GM18511 (cell line): ENCODE results near the gene ANKFY1.
"Not testable (repeated sequence)": the region's sequence is repeated elsewhere in the genome, so short reads cannot be mapped to it uniquely, and the experiment has no call there.

Experiments
- ATAC-seq: cut with Tn5 transposase; IDR thresholded peaks from one replicate; pipeline ENCODE4 v1.9.1; 2021; ENCODE audit warnings: mild to moderate bottlenecking, moderate library complexity; ENCODE audit not compliant: unreplicated experiment

The ANKFY1 gene

DNA sequence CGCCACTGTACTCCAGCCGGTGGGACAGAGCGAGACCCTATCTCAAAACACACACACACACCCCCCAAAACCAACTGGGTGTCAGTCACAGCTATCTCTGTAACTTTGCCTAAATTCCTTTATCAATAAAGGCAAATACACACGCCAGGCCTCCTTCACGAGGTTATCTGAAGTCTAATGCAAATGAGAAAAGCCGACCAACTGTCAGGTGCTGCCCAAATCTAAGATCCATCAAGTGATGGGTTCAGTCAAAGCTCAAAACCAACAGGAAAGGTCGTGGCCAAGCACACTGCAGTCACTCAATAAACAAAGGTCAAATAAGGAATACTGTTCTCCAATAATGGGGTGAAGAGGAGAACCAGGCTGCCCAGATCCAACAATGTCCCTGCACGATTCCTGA is 1.1 kb downstream of the ANKFY1 start:
- no peak for ATAC-seq

DNA sequence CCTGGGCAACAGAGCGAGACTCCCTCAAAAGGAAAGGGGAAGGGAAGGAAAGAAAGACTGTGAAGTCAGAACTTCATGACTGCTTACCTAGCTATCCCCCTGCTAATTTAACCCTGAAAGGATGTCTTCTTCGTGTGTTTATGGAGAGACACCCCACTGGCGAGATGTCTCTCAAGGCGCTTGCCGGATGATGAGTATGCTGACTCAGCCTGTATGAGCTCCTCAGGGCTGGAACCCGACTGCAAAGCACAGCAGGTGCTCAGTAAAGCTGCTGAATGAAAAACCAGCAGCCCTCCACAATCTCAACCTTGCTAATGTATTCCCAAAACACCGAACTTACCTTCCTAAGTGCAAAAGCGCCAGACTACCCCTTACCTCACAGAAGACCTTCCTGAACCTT is 2.3 kb downstream of the ANKFY1 start:
- no peak for ATAC-seq

DNA sequence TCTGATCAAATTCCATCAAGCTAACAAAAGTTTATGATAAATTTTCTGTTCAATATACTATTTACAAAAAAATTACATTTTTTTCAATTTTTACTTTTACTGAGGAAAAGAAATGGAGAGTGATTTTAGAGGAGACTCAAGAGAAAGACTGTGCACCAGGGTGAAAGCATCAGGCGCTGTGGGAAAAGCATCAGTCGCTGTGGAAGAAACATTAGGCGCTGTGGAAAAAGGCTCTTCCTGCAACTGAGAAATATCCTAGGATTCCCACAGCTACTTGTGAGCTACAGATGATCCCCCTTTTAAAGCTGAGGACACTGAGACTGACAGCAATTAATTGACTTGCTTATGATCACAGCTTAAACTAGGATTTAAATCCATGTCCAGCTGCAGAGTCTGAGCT is 4.9 kb downstream of the ANKFY1 start:
- no peak for ATAC-seq

- no peak for ATAC-seq
Observed at GRCh38 chr17:4256952-4257351, 6.8 kb downstream of the ANKFY1 start.

DNA sequence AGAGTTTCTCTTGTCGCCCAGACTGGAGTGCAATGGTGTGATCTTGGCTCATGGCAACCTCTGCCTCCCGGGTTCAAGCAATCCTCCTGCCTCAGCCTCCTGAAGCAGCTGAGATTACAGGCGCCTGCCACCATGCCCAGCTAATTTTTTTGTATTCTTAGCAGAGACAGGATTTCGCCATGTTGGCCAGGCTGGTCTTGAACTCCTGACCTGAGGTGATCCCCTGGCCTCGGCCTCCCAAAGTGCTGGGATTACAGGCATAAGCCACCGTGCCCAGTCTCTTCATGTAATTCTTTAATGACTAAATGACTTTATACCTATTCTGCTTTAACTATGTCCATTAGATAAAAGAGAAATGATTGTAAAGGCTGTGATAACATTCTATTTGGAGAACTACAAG is 8.5 kb downstream of the ANKFY1 start:
- not testable (repeated sequence) for ATAC-seq

- ATAC-seq, result no peak
Observed at GRCh38 chr17:4250887-4251286, 12.9 kb downstream of the ANKFY1 start.

DNA sequence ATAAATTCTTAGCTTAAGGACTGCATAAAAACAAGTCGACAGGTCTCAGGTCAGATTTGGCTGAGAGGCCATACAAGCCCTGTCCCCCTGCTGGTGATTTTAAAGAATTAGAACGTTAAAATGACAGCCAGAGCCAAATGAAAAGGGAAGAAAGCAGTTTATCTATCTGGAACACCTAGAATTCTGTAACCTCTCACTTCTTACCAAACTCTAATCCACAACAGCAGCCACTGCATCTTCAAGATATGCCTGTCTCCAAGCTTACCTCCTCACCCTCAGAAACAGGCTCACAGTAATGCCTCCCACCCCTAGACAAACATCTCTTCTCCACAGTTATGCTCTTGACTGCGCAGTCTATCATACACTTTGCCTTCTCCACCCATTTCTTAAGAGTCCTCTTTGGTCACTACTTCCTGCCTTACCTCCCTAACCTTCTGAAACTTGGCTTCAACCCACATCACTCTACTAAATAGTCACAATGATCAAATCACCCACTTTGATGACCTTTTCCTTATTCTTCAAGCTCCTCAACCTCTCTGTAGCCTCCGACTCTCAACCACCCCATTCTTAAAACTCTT is 14.2 kb downstream of the ANKFY1 start:
- no peak for ATAC-seq

DNA sequence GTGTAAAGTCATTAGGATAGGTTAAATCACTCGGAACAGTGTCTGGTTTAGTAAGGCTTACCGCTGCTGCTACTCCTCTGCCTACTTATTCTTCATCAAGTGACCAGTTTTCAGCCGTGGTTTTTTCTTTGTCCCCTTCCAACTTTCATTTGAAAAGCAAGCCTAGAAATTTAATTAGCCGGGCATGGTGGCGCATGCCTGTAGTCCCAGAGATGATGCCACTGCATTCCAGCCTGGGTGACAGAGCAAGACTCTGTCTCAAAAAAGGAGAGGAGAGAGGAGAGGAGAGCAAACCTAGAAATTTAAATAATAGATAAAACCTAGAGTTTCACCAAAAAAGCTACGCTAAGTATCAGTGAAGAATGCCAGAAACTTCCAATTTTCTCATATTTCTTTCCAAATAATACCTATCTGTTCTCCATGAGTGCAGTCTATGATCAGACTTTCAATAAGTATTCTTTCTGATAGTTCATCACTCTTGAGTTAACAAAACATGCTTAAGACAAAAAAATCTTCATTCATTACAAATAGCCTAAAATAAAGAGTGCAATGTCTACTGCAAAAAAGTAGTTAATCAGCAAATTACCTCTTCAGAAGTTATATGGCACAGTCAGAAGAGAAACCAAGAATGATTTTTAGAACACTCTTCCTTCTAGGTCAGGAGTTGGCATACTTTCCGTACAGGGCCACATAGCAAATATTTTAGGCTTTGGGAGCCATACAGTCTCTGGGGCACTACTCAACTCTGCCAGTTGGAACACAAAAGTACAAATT is 15.1 kb downstream of the ANKFY1 start:
- ATAC-seq, result no peak

DNA sequence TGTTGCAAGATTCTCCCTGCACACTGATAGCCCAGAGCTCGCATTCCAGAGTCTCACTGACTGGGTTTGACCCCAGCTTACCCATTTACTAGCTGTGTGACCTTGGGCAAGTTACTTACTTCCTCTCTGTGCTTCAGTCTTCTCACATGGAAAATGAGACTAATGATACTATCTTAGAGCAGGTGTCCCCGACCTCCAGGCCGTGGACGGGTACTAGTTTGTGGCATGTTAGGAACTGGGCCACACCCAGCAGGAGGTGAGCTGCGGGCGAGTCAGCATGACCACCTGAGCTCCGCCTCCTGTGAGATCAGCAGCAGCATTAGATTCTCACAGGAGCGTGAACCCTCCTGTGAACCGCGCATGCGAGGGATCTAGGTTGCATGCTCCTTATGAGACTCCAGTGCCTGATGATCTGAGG is 15.8 kb downstream of the ANKFY1 start:
- ATAC-seq, result no peak

GRCh38 chr17:4247361-4247970 is 16.3 kb downstream of the ANKFY1 start:
- ATAC-seq, result no peak

GRCh38 chr17:4246674-4247073 is 17.1 kb downstream of the ANKFY1 start:
- ATAC-seq, result no peak

- ATAC-seq, result no peak
Observed at GRCh38 chr17:4241535-4241934, 22.2 kb downstream of the ANKFY1 start.

GRCh38 chr17:4236456-4236855 is 27.3 kb downstream of the ANKFY1 start:
- ATAC-seq, result no peak

GRCh38 chr17:4235372-4236279 is 28.2 kb downstream of the ANKFY1 start:
- no peak for ATAC-seq

DNA sequence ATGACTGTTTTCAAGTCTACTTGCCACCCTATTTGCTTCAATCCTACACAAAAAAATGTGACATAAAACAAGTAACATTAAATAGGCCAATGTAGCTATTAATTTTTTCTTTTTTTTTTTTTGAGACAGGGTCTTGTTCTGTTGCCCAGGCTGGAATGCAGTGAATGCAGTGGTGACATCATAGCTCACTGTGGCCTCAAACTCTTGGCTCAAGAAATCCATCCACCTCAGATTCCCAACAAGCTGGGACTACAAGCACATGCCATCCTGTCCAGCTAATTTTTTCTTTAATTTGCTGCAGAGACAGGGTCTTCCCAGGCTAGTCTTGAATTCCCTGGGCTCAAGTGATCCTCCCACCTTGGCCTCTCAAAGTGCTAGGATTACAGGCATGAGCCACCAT is 29.4 kb downstream of the ANKFY1 start:
- no peak for ATAC-seq

DNA sequence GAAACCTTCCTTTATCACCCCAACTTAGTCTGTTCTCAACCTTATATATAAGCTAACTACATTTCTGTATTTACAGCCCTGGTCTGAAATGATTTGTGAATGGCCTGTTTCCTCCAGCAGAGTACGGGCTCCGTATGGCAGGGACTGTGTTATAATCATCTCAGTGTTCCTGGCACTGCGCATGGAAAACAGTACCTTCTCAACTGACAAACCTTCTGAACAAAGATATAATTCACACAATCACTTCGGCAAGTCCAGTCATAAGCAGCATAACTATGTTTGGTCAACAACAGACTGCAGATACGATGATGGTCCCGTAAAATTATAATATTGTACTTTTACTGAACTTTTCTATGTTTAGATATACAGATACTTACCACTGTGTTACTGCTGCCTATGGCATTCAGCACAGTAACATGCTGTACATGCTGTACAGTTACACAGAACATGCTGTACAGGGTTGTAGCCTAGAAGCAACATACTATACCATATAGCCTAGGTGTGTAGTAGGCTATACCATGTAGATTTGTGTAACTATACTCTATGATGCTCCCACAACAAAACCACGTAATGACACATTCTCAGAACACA is 30.0 kb downstream of the ANKFY1 start:
- ATAC-seq, result no peak

GRCh38 chr17:4232168-4232813 is 31.5 kb downstream of the ANKFY1 start:
- ATAC-seq, result no peak

DNA sequence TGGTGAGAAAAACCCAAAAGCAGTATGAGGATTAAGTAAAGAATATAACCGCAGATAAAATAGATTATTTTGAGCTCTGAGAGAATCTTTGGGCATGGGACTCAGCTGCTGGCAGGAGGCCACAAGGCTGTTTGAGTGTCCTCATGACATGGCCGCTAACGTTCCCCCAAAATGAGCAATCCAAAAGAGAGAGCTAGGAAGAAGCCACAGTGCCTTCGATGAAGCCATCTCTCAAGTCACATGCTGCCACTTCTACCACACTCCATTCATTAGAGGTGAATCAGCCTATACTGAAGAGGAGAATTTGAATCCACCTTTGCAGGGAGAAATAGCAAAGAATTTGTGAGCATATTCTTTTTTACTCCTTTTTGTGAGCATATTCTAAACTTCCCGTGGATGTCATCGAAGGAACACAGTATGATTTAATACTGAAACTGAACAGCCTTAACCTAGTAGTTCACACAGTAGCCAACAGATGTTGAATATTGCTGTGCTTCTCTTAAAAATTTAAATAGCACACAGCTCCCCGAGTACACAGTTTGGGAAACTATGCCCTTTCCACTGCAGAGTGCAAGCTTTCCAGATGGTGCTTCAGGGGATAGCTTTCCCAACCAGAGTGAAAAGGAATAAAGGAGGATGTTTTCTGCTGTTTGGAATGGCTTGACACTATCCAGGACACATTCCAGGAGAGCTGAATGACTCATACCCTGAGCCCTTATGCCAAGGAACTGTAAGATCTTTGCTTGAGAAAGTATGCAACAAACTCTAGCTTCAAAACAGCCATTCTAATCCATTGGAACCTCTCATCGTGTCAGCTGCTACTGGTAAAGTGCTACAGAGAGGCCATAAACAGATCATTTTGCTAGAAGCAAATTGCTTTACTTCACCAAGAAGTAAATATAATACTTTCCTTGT is 33.9 kb downstream of the ANKFY1 start:
- no peak for ATAC-seq

GRCh38 chr17:4221899-4222659 is 41.7 kb downstream of the ANKFY1 start:
- ATAC-seq, result no peak
